SKM-1 treated with dmso at 0.1 percent for 144 hours (cell line): Measurements from ENCODE around the gene FXYD4.
"Not testable (repeated sequence)": the region's sequence is repeated elsewhere in the genome, so short reads cannot be mapped to it uniquely, and the experiment has no call there.

Source experiments
- DNase-seq: peaks from one replicate; lab custom pipeline; 2025; ENCODE audit not compliant: unreplicated experiment; lab: John Stamatoyannopoulos, UW

Gene FXYD4, protein sequence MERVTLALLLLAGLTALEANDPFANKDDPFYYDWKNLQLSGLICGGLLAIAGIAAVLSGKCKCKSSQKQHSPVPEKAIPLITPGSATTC

GRCh38 chr10:43371418-43371817 lies at the start of gene FXYD4:
FXYD4 (plus strand) TSS chr10:43371636; CDS start chr10:43373747, 2,111 bp downstream.
- no peak for DNase-seq

GRCh38 chr10:43322331-43322730 lies 49.1 kb upstream of the FXYD4 start:
- DNase-seq: no peak

DNA sequence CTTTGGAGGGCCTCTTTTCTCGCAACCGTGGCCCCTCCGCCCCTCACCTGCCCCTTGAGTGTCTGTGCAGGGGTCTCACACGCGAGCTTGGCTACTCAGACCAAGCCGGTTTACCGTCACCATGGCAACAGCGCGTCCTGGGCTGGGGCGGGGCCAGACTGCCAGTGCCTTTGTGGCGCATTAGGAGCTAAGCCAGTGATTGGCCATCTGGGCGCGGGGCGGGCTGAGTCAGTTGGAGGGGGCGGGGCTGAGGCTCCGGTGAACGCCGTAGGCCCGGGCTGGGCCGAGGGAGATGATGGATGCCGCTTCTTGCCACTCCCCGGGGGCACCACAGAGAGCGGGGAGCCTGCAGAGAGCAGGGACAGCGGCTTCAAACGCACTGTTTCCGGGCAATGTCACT lies 48.7 kb upstream of the FXYD4 start:
- no peak for DNase-seq

DNA sequence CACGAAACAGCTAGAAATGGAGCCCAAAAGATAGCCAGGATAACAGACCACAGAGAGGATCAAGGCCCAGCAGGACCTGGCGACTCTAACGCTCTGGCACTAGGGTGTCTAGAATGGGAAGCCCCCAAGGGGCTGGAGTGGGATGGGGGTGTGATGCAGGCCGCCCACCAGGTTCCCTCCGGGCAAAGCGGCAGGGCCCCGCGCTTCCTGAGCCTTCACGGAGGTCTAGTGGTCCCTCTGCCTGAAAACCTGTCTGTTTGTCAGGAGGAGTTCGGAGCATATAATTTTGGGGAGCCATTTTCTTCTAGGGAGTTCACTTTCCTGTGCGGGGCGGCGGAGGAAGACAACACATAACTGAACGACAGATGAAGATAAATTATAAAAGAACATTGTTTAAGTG lies 48.2 kb upstream of the FXYD4 start:
- no peak for DNase-seq

DNA sequence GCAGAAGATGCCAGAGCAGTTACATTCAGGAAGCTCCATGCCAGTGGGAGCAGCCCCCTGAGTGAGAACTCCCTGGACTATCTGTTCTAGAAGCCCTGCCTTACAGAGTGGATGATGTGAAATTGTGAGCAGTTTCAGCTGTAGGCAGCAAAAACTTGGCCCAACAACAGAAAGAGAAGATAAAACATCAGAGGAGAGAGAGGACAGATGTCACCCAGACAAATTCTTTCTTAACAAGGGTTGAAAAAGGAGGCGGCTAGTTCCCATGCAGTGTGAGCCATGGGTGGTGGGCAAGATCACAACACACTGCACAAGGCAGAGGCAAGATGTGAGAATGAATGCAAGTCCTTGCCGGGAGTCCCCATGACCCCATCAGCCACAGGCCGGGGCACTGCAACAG lies 46.6 kb upstream of the FXYD4 start:
- DNase-seq: no peak

DNA sequence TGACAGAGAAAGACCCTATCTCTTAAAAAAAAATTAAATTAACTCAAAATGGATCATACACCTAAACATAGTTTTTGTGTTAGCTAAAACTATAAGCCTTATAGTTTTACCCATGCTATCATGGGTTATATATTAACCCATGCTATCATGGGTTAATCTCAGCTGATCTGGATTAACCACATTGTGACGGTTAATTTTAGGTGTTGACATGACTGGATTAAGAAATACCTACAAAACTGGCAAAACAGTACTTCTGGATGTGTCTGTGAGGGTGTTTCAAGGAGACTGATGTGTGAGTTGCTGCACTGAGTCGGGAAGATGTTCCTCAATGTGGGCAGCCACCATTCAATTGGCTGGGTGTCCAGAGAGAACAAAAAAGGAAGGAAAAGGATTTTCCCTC lies 44.3 kb upstream of the FXYD4 start:
- DNase-seq: no peak

- no peak for DNase-seq
Measured at GRCh38 chr10:43327986-43328385, 43.5 kb upstream of the FXYD4 start.

- not testable (repeated sequence) for DNase-seq
Measured at GRCh38 chr10:43328810-43329209, 42.6 kb upstream of the FXYD4 start.

DNA sequence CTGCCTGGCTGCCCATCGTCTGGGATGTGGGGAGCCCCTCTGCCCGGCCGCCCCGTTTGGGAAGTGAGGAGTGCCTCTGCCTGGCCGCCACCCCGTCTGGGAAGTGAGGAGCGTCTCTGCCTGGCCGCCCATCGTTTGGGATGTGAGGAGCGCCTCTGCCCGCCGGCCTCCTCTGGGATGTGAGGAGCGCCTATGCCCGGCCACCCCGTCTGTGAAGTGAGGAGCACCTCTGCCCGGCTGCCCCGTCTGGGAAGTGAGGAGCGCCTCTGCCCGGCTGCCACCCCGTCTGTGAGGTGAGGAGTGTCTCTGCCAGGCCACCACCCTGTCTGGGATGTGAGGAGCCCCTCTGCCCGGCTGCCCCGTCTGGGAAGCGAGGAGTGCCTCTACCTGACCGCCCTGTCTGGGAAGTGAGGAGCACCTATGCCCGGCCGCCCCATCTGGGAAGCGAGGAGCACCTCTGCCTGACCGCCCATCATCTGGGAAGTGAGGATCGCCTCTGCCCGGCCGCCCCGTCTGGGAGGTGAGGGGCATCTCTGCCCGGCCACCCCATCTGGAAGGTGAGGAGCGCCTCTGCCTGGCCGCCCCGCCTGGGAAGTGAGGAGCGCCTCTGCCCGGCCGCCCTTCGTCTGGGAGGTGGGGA lies 42.1 kb upstream of the FXYD4 start:
- not testable (repeated sequence) for DNase-seq

DNA sequence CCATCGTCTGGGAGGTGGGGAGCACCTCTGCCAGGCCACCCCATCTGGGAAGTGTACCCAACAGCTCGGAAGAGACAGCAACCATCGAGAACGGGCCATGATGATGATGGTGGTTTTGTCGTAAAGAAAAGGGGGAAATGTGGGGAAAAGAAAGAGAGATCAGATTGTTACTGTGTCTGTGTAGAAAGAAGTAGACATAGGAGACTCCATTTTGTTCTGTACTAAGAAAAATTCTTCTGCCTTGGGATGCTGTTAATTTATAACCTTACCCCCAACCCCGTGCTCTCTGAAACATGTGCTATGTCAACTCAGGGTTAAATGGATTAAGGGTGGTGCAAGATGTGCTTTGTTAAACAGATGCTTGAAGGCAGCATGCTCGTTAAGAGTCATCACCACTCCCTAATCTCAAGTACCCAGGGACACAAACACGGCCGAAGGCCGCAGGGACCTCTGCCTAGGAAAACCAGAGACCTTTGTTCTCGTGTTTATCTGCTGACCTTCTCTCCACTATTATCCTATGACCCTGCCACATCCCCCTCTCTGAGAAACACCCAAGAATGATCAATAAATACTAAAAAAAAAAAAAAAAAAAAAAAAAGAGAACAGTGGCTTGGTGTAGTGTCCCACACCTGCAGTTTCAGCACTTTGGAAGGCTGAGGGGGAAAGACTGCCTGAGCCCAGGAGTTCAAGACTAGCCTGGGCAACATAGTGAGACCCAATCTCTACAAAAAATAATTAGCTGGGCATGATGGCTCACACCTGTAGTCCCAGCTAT lies 41.2 kb upstream of the FXYD4 start:
- not testable (repeated sequence) for DNase-seq

- DNase-seq: not testable (repeated sequence)
Measured at GRCh38 chr10:43330824-43331127, 40.7 kb upstream of the FXYD4 start.

DNA sequence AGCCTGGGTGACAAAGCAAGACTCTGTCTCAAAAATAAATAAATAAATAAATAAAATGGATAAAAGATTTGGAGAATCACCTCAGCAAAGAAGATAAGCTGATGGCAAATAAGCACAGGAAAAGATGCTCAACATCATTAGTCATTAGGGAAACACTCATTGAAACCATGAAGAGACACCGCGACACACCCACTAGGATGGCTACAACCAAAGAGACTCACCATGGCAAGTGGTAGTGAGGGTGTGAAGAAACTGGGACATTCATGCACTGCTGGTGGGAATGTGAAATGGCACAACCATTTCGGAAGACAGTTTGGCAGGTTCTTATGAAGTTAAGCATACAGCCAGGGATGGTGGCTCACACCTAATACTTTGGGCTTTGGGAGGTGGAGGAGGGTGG lies 37.8 kb upstream of the FXYD4 start:
- no peak for DNase-seq

- no peak for DNase-seq
Measured at GRCh38 chr10:43336061-43336460, 35.4 kb upstream of the FXYD4 start.

DNA sequence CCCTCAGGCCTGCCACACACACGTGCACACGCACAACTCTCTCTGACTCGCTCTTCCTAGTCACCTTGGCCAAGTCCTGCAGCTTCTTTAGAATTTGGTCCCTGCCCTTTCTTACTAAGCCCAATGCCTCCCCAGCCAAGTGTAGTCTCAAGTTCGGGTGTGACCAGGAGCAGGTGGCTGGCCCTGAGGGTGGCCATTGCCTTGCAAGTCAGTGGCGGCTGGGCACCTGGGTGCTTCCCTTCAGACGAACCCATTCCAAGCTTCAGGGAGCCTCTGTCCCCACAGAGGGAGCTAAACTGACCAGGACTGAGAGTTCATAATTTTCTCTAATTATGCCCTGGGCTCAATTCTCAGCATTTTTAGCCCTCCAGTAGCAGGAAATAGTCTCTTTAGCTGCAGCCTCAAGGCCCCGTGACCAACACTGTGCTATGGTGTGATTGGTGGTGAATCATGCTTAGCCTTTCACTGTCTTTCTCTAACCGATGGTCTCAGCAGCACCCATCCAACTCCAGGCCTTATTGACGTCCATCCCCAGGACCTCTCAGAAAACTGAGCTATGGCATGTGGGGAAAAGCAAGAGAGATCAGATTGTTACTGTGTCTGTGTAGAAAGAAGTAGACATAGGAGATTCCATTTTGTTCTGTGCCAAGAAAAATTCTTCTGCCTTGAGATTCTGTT lies 34.7 kb upstream of the FXYD4 start:
- no peak for DNase-seq

- DNase-seq: not testable (repeated sequence)
Measured at GRCh38 chr10:43337536-43337935, 33.9 kb upstream of the FXYD4 start.

- no peak for DNase-seq
Measured at GRCh38 chr10:43338117-43338516, 33.3 kb upstream of the FXYD4 start.

DNA sequence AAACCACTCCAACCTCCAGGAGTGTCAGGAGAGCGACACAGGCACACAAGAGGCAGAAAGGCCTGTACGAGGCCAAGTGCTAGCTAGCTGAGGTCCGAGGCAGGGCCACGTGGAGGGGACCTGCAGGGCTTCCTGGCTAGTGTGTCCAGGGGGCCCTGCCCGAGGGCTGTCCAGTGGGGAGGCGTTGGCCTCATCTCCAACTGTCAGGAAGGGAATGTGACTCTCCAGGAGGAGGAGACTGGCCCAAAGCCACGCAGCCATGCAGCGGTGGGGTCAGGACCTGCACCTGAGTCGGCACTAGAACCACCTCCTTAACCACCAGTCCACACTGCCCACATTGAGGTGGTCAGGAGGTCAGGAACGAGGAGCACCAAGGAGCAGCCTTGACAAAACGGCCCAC lies 32.3 kb upstream of the FXYD4 start:
- DNase-seq: no peak

- no peak for DNase-seq
Measured at GRCh38 chr10:43340101-43340500, 31.3 kb upstream of the FXYD4 start.

- no peak for DNase-seq
Measured at GRCh38 chr10:43340619-43341018, 30.8 kb upstream of the FXYD4 start.

GRCh38 chr10:43341450-43341849 lies 30.0 kb upstream of the FXYD4 start:
- DNase-seq: no peak

DNA sequence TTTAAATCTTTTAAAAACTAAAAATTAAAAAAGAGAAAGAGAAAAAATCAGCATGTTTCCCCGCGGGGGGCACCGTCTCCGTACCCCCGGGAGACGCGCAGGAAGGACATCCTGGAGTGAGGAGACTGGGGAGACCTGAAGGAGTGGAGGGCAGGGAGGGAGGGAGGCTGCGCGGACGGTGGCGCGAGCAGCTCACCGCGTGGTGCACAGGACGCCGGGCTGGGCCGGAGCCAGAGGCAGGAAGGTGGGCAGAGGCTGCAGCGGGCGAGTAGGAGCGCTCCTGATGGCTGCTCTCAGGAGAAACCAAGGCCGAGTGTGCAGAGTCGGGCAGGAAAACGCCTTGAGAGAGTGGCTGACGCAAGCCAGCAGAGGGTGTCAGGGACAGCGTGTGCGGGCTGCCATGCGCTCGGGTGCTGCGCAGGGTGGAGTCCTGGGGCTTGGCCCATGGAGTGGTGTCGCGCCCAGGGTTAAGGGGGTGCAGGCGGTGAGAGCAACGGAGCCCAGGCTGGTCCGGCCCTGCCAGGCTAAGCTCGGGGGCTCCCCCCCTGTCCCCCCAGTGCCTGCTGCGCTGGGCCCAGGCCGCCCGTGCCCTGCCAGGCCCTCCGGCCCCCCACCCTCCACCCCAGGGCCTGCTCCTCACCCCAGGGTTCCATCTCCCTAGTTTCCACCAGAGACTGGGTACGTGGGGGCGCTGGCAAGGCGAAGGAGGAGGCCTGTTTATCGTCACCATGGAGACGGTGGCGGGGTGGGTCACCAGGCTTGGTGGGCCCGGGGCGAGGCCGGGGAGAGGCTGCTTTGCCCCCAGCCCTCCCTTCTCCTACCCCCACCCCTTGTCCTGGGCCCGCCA lies 28.9 kb upstream of the FXYD4 start:
- DNase-seq: no peak
